IPS DF 6.9 (cell line): ENCODE data around the gene PYGB.

Experiments used
- DNase-seq: peaks from one replicate; pipeline ENCODE4 v3.0.0-alpha.2; 2013; ENCODE audit warnings: low read depth, low spot score
- H3K27ac ChIP-seq: one replicate; pipeline ENCODE4 v1.5.1; 2013; ENCODE audit warnings: low read length, control low read depth
- H3K27me3 ChIP-seq: 2 replicates; pipeline ENCODE4 v1.6.1; 2013; ENCODE audit warnings: mild to moderate bottlenecking, low read length; ENCODE audit not compliant: control insufficient read depth, insufficient read depth
- H3K36me3 ChIP-seq: 2 replicates; pipeline ENCODE4 v1.6.1; 2013; ENCODE audit warnings: low read length; ENCODE audit not compliant: control insufficient read depth, insufficient read depth
- H3K4me1 ChIP-seq: 2 replicates; pipeline ENCODE4 v1.6.1; 2013; ENCODE audit warnings: low read length; ENCODE audit not compliant: control insufficient read depth, insufficient read depth
- H3K4me3 ChIP-seq: 2 replicates; pipeline ENCODE4 v1.5.1; 2013; ENCODE audit warnings: mild to moderate bottlenecking, low read length
- H3K9me3 ChIP-seq: 2 replicates; pipeline ENCODE4 v1.6.1; 2013; ENCODE audit warnings: low read length, inconsistent platforms; ENCODE audit not compliant: control insufficient read depth, insufficient read depth
- WGBS: extraction: QIAGEN DNeasy Blood & Tissue Kit; methylation state at CpG from one replicate; pipeline ENCODE4 v1.1.7; 2013; ENCODE audit warnings: mixed read lengths, missing lambda C conversion rate; ENCODE audit not compliant: insufficient read length, insufficient coverage; 5-methylcytosine and 5-hydroxymethylcytosine counted together

PYGB gene

DNA sequence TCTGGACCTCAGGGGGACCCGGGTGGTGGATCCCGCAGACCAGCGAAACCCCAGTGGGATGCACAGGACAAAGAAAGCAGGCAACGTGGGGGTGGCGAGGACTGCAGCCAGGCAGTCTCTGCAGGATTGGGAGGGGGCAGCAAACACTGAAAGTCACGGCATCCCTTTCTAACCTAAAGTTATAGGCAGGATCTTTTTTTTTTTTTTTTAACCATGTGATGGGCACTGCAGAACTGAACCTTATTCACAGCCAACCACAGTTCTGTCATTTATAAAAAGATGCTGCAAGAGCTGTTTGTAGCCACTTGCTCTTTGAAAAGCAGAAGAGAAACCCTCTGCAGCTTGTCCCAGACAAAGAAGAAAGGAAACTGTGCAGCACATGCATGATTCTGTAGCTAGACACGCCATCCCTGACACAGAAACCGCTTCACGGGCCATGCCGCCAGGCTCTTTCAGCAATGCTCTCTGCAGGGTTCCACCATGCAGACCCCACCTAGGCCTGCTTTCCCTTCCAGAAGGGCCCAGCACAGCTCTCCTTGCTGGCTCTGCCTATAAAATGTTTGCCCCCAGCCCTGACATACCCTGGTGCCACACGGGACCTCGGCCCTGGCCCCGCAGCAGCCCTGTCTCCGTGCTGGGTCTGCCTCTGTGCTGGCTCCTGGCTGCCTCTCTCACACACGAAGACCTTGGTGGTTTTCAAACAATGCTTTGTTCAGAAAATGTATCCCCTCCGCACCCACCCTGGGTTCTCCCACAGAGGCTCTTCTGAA, 70.8 kb downstream of the PYGB start:
- no peaks in the 10 kb centered on the region for H3K27me3 ChIP-seq
- WGBS: no CpG with 5 or more reads among the region's 16 CpGs
- DNase-seq: no peak
- H3K9me3 ChIP-seq: no peaks in the 10 kb centered on the region
- no peaks in the 10 kb centered on the region for H3K4me1 ChIP-seq
- H3K27ac ChIP-seq: no peak overlapping the region
- H3K4me3 ChIP-seq: no peak overlapping the region
- H3K36me3 ChIP-seq: peaks cover 4% of the 10 kb centered on the region; the same call in 1 of the 2 replicates

DNA sequence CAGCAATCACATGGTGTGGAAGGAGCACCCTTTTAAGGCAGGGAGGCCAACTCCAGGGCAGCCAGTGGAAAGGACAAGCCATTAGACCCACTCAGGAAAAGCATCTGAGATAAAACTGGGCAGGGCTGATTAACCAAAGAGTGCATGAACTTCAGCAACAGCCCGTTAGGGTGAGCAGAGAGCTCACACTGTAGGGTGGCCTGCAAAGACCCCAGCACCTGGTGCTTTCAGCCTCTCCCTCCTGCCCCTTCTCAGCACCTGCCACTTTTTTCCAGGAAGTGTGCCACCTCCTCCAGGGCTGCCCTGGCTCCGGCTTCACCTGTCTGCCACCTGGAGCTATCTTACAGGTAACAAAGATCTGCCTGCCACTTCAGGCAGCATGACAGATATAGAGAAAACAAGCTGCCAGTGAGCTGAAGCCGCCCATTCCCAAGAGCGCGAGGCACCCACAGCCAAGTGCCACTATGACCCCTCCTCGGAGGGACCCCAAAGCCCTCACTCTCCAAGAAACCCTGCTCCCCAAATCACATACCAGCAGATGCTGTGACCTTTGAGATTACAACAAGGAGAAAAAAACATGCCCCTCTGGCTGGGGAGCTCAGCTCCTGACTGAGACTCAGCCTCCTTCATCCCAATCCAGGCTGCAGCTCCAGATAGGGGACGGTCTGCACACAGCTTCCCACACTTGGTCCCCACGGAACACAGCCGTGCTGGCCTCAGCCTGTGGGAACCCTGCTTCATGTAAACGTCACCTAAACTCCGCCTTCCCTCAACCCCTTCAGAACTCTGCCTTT, 71.6 kb downstream of the PYGB start:
- H3K4me1 ChIP-seq: peaks cover under 1% of the 10 kb centered on the region; the same call in 1 of the 2 replicates
- no CpG with 5 or more reads among the region's 11 CpGs for WGBS
- no peak for DNase-seq

DNA sequence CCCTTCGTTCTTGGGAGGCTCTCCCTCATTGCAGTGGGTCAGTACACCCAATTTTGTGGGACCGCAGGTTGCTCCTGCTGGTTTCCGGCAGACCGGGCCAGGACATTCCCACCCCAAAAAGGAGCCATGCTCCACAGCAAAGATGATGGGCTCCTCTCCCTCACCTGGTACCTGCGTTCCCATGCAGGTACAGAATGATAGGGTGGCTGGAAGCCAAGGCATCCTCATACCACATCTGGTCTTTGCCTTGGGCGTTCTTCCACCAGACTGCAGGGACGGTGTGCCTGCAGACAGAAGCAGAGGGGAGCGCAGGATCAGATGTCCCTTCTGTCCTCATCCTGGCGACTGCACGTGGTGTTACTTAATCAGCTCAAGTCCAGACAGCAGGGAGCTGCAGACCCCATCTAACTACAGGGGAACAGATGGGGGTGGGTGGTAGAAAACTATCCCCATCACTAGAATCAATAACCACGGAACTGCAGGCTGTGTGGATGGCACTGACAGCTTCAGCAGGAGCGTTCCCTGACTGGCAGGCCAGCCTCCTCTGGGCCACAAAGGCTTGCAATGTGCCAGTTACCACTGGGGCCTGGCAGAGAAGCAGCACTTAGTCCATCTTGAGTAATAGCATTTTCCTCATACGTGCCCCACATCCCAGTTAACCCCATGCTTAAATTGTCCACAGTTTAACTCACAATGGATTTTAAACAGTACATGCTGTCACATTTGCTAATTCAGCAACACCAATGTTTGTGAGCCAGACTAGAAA, 72.3 kb downstream of the PYGB start:
- peaks cover 2% of the 10 kb centered on the region; the same call in 1 of the 2 replicates for H3K4me1 ChIP-seq
- H3K36me3 ChIP-seq: peaks cover 4% of the 10 kb centered on the region; the same call in 1 of the 2 replicates
- H3K27ac ChIP-seq: no peak overlapping the region
- DNase-seq: no peak
- no CpG with 5 or more reads among the region's 13 CpGs for WGBS
- H3K4me3 ChIP-seq: no peak overlapping the region
- no peaks in the 10 kb centered on the region for H3K27me3 ChIP-seq
- H3K9me3 ChIP-seq: no peaks in the 10 kb centered on the region

More for the DNA sequence above, 71.6 kb downstream of the PYGB start:
- H3K9me3 ChIP-seq: no peaks in the 10 kb centered on the region
- H3K27ac ChIP-seq: no peak overlapping the region
- H3K36me3 ChIP-seq: peaks cover 4% of the 10 kb centered on the region; the same call in 1 of the 2 replicates
- no peak overlapping the region for H3K4me3 ChIP-seq
- H3K27me3 ChIP-seq: no peaks in the 10 kb centered on the region

DNA sequence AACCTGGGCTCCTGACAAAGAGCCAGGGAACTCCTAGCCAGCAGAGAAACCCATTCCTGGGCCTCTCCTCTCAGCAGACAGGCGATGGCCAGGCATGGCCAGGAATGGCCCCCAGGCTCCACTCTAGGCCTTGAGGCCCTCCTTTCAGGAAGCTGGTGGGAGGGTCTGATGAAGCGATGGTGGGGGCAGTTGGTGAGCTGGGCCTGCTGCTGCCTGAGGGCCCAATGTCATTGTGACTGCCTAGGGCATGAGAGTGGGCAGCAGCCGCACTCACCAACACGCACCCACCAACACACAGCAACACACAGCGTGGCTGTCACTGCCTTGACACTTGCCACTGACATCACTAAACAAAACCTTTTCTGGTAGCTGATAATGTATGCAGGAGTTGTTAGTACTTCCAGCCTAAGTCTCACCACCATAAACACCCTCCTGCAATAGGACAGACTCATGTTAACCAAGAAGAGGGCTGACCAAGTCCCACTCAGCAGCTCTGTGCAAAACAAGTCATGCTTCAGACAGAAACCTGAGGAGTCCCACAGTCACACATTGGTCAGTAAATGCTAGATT, 73.5 kb downstream of the PYGB start:
- Histone ChIP-seq H3K27me3 (no peaks in the 10 kb centered on the region), H3K4me3 (no peak overlapping the region), H3K36me3 (peaks cover 4% of the 10 kb centered on the region; the same call in 1 of the 2 replicates), H3K27ac (no peak overlapping the region), H3K4me1 (peaks cover 2% of the 10 kb centered on the region; the same call in 1 of the 2 replicates), H3K9me3 (no peaks in the 10 kb centered on the region)
- WGBS: no CpG with 5 or more reads among the region's 5 CpGs
- DNase-seq: no peak

DNA sequence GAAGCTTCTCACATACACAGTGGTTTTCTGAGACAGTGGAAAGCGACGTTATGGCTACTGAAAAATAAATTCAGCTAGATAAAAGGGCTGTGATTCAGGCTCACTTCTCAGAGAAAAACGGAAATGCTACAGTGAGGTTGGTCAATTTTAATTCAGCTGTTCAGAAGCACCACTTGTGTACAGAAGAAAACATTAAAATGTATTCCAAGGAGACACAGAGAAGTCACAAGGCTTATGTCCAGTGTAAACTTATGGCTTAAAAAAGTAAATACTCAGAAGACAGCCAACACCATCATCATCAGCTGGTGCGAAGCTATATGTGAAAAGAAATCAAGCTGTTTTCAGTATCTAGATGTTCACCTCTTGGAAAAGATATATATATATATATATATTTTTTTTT, 74.1 kb downstream of the PYGB start:
- no peaks in the 10 kb centered on the region for H3K9me3 ChIP-seq
- no peak overlapping the region for H3K4me3 ChIP-seq
- peaks cover 4% of the 10 kb centered on the region; the same call in 1 of the 2 replicates for H3K36me3 ChIP-seq
- no CpG with 5 or more reads among the region's 4 CpGs for WGBS
- DNase-seq: no peak
- peaks cover 2% of the 10 kb centered on the region; the same call in 1 of the 2 replicates for H3K4me1 ChIP-seq
- no peak overlapping the region for H3K27ac ChIP-seq
- no peaks in the 10 kb centered on the region for H3K27me3 ChIP-seq

DNA sequence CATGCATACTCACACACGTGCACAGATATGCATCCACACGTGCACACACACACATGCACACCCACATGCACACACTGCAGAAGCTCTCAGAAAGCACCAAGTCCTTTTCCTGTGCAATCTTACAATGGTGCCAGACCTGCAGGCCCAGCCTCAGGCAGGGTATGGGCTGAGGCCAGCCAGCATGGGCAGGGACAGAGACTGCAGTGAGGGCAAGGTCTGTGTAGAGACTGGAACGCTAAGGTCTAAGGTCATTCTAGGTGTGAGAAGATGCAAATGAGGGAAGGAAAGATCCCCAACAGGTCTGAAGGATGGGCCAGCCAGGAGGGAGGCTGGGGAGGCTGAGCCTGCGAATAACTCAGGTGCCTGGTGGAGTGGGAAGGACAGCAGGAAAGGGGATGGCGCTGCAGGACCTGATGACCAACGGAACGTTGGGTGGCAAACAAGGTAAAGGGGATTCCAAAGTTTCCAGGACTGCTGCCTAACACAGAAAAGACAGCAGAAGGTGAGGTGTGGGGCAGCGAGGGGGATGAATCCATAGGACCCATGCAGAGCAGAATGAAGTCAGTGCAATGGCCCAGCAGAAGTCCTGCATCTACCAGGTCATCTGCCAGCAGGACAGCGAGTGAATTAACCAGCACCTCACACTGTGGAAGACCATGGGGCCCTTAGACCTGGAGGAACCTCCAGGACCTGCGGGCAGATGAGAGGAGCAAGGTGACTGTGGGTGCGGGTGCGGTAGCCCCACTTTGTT, 75.8 kb downstream of the PYGB start:
- H3K9me3 ChIP-seq: no peaks in the 10 kb centered on the region
- H3K27ac ChIP-seq: no peak overlapping the region
- peaks cover 4% of the 10 kb centered on the region; the same call in 1 of the 2 replicates for H3K36me3 ChIP-seq
- WGBS: no CpG with 5 or more reads among the region's 12 CpGs
- H3K4me1 ChIP-seq: peaks cover 2% of the 10 kb centered on the region; the same call in 1 of the 2 replicates
- no peak for DNase-seq
- H3K4me3 ChIP-seq: no peak overlapping the region
- H3K27me3 ChIP-seq: no peaks in the 10 kb centered on the region

DNA sequence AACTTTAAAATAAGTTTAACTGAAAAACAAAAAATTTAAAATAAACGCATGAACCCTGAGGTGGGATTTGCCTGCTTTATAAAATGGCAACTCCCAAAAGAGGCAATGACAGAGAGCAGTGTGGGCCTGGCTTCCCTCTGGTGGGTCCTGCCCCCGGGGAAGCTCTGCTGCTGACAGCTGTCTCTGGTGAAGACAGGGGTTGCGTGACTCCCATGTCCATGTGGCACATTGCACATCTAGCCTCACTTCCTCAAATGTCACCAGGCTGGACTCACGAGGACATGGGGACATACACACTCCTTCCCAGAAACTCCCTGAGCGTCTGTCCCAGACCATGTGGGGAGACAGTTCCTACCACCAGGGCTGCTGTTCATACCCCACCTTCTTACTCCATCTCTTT, 76.5 kb downstream of the PYGB start:
- H3K4me1 ChIP-seq: peaks cover 2% of the 10 kb centered on the region; the same call in 1 of the 2 replicates
- no CpG with 5 or more reads among the region's 5 CpGs for WGBS

DNA sequence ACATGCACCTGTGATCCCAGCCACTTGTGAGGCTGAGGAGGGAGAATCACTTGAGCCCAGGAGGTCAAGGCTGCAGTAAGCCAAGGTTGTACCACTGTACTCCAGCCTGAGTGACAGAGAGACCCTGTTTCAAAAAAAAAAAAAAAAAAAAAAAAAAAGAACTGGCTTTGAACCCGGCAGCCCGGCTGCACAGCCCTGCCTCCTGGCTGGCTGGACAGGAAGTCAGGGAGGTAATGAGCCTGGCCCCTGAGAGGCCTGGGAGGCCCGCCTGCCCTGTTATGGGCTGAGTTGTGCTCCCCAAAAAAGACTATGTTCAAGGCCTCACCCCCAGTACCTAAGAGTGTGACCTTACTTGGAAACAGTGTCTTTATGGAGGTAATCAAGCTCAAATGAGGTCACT, 77.2 kb downstream of the PYGB start:
- Histone ChIP-seq H3K27me3 (no peaks in the 10 kb centered on the region), H3K36me3 (peaks cover 4% of the 10 kb centered on the region; the same call in 1 of the 2 replicates), H3K9me3 (no peaks in the 10 kb centered on the region), H3K27ac (no peak overlapping the region), H3K4me3 (no peak overlapping the region), H3K4me1 (peaks cover 2% of the 10 kb centered on the region; the same call in 1 of the 2 replicates)
- no CpG with 5 or more reads among the region's 3 CpGs for WGBS
- DNase-seq: no peak

More for the DNA sequence above, 76.5 kb downstream of the PYGB start:
- Histone ChIP-seq H3K27me3 (no peaks in the 10 kb centered on the region), H3K4me3 (no peak overlapping the region), H3K9me3 (no peaks in the 10 kb centered on the region), H3K36me3 (peaks cover 4% of the 10 kb centered on the region; the same call in 1 of the 2 replicates), H3K27ac (no peak overlapping the region)
- DNase-seq: no peak

DNA sequence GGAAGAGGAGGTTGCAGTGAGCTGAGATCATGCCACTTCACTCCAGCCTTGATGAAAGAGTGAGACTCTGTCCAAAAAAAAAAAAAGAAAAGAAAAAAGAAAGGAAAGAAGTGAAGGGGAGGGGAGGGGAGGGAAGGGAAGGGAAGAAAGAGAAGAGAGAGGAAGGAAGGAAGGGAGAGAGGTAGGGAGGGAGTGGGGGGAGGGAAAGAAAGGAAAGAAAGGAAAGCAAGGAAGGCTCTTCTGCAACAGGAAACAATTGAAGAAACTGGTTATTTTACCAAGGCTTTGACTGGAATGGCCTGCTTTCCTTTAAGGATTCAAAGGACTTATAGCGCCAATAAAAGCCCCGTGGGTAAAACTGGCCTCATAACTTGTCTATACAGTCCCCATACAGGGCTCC, 78.1 kb downstream of the PYGB start:
- Histone ChIP-seq H3K9me3 (no peaks in the 10 kb centered on the region; the same call in 1 of the 2 replicates), H3K4me1 (peaks cover 2% of the 10 kb centered on the region; the same call in 1 of the 2 replicates), H3K36me3 (peaks cover 4% of the 10 kb centered on the region; the same call in 1 of the 2 replicates), H3K27ac (no peak overlapping the region), H3K27me3 (no peaks in the 10 kb centered on the region), H3K4me3 (no peak overlapping the region)
- no peak for DNase-seq
- WGBS: no CpG with 5 or more reads among the region's 2 CpGs
